WTC11 (cell line): ENCODE measurements around the gene ISG20L2. TPM values are rescaled to one million over a fixed set of nuclear protein-coding genes. Genes with fewer than 3 reads are reported as not detected.

Experiments
- ATAC-seq: fragments of 200-7000 bp; cut with Tn5 transposase; 2 replicates; pipeline ENCODE4 v1.10.0; 2021; ENCODE audit warnings: mild to moderate bottlenecking, moderate library complexity
- CTCF ChIA-PET: fragments of 300-600 bp; sonication (Branson Sonifier 250); formaldehyde crosslinking; loops from one replicate; lab custom pipeline; 2021; ENCODE audit warnings: antibody characterized with exemption; lab: Charles Lee
- POLR2A ChIA-PET: fragments of 350-600 bp; sonication (Branson Sonifier 250); formaldehyde crosslinking; loops from one replicate; lab custom pipeline; 2021; ENCODE audit warnings: antibody characterized with exemption; lab: Charles Lee
- DNase-seq: peaks from one replicate; pipeline ENCODE4 v3.0.0; 2021; ENCODE audit warnings: low spot score
- H3K27ac Mint-ChIP-seq: 2 replicates; pipeline ENCODE4 v1.8.0; 2021; ENCODE audit warnings: mixed read lengths
- H3K27me3 Mint-ChIP-seq: 2 replicates; pipeline ENCODE4 v1.8.0; 2021; ENCODE audit warnings: low read depth, mild to moderate bottlenecking, moderate library complexity, mixed read lengths
- H3K36me3 Mint-ChIP-seq: 2 replicates; pipeline ENCODE4 v1.8.0; 2021; ENCODE audit warnings: mixed read lengths
- H3K4me1 Mint-ChIP-seq: 2 replicates; pipeline ENCODE4 v1.8.0; 2022; ENCODE audit warnings: mixed read lengths
- H3K4me3 Mint-ChIP-seq: 2 replicates; pipeline ENCODE4 v1.8.0; 2021; ENCODE audit warnings: mild to moderate bottlenecking, moderate library complexity, mixed read lengths
- H3K9me3 Mint-ChIP-seq: 2 replicates; pipeline ENCODE4 v1.8.0; 2021; ENCODE audit warnings: mixed read lengths
- CTCF ChIP-seq: fragments of 200-600 bp; IDR thresholded peaks from 2 replicates; pipeline ENCODE4 v1.8.0; 2022; ENCODE audit warnings: antibody characterized with exemption
- E2F4 ChIP-seq: sonication (generic); formaldehyde crosslinking; IDR thresholded peaks from 2 replicates; pipeline ENCODE4 v1.8.1; 2022; ENCODE audit warnings: low read depth, mild to moderate bottlenecking, moderate library complexity, missing genetic modification reagents, borderline replicate concordance
- ESRRA ChIP-seq: sonication (generic); formaldehyde crosslinking; IDR thresholded peaks from 2 replicates; pipeline ENCODE4 v1.8.1; 2022; ENCODE audit warnings: mild to moderate bottlenecking, missing genetic modification reagents, borderline replicate concordance
- FOXK1 ChIP-seq: sonication (generic); formaldehyde crosslinking; IDR thresholded peaks from 2 replicates; pipeline ENCODE4 v1.8.0; 2022; ENCODE audit warnings: mild to moderate bottlenecking, moderate library complexity, missing genetic modification reagents
- FOXP1 ChIP-seq: sonication (generic); formaldehyde crosslinking; IDR thresholded peaks from 2 replicates; pipeline ENCODE4 v1.8.0; 2022; ENCODE audit warnings: missing genetic modification reagents, mild to moderate bottlenecking, moderate library complexity, borderline replicate concordance
- KAT7 ChIP-seq: sonication (generic); formaldehyde crosslinking; IDR thresholded peaks from 2 replicates; pipeline ENCODE4 v1.8.1; 2023; ENCODE audit warnings: missing genetic modification reagents, mild to moderate bottlenecking, borderline replicate concordance
- MXD4 ChIP-seq: fragments of 250-450 bp; sonication (Bioruptor Pico); IDR thresholded peaks from 2 replicates; pipeline ENCODE4 v1.8.0; 2021; ENCODE audit warnings: mild to moderate bottlenecking, moderate library complexity, borderline replicate concordance
- NFYB ChIP-seq: sonication (generic); formaldehyde crosslinking; conservative IDR thresholded peaks from 2 replicates; pipeline ENCODE4 v1.8.0; 2022; ENCODE audit warnings: low read depth, missing genetic modification reagents
- NR2C2 ChIP-seq: sonication (generic); formaldehyde crosslinking; IDR thresholded peaks from 2 replicates; pipeline ENCODE4 v1.8.0; 2022; ENCODE audit warnings: mild to moderate bottlenecking, missing genetic modification reagents
- PRDM15 ChIP-seq: sonication (generic); formaldehyde crosslinking; IDR thresholded peaks from 2 replicates; pipeline ENCODE4 v1.8.0; 2022; ENCODE audit warnings: missing genetic modification reagents
- PRRX2 ChIP-seq: fragments of 250-450 bp; sonication (Bioruptor Pico); IDR thresholded peaks from 2 replicates; pipeline ENCODE4 v1.8.0; 2021; ENCODE audit warnings: mild to moderate bottlenecking
- RORB ChIP-seq: fragments of 250-450 bp; sonication (Bioruptor Pico); IDR thresholded peaks from 2 replicates; pipeline ENCODE4 v1.9.0; 2021; ENCODE audit warnings: mild to moderate bottlenecking
- SMAD3 ChIP-seq: sonication (generic); formaldehyde crosslinking; IDR thresholded peaks from 2 replicates; pipeline ENCODE4 v1.8.0; 2022; ENCODE audit warnings: missing genetic modification reagents, mild to moderate bottlenecking, borderline replicate concordance
- SMAD4 ChIP-seq: sonication (generic); formaldehyde crosslinking; IDR thresholded peaks from 2 replicates; pipeline ENCODE4 v1.8.0; 2022; ENCODE audit warnings: mild to moderate bottlenecking, missing genetic modification reagents
- TCF7 ChIP-seq: sonication (generic); formaldehyde crosslinking; IDR thresholded peaks from 2 replicates; pipeline ENCODE4 v1.8.0; 2022; ENCODE audit warnings: mild to moderate bottlenecking, low read depth, missing genetic modification reagents, moderate library complexity
- USF1 ChIP-seq: sonication (generic); formaldehyde crosslinking; IDR thresholded peaks from 2 replicates; pipeline ENCODE4 v1.8.0; 2022; ENCODE audit warnings: mild to moderate bottlenecking, missing genetic modification reagents
- ZNF138 ChIP-seq: sonication (generic); formaldehyde crosslinking; conservative IDR thresholded peaks from 2 replicates; pipeline ENCODE4 v1.8.1; 2022; ENCODE audit warnings: mild to moderate bottlenecking, moderate library complexity, missing genetic modification reagents
- ZNF281 ChIP-seq: sonication (generic); formaldehyde crosslinking; IDR thresholded peaks from 2 replicates; pipeline ENCODE4 v1.8.0; 2023; ENCODE audit warnings: mild to moderate bottlenecking, missing genetic modification reagents
- ZNF416 ChIP-seq: fragments of 250-450 bp; sonication (Bioruptor Pico); IDR thresholded peaks from 2 replicates; pipeline ENCODE4 v1.9.0; 2021; ENCODE audit warnings: mild to moderate bottlenecking, inconsistent platforms
- ZNF423 ChIP-seq: fragments of 250-450 bp; sonication (Bioruptor Pico); IDR thresholded peaks from 2 replicates; pipeline ENCODE4 v2.1.2; 2022; ENCODE audit warnings: mild to moderate bottlenecking, moderate library complexity
- total RNA-seq: library from RNA; stranded (reverse); gene quantifications from 3 replicates; pipeline ENCODE4 v1.2.3, GENCODE V29; 2021
- TF ChIP-seq, protein P1 (sequence below): sonication (generic); formaldehyde crosslinking; conservative IDR thresholded peaks from 2 replicates; pipeline ENCODE4 v1.8.1; 2023; ENCODE audit warnings: mild to moderate bottlenecking, low read depth, missing genetic modification reagents, moderate library complexity

The ISG20L2 gene
- total RNA-seq, 1 experiment from 2014 or later, result 43.8 TPM

DNA sequence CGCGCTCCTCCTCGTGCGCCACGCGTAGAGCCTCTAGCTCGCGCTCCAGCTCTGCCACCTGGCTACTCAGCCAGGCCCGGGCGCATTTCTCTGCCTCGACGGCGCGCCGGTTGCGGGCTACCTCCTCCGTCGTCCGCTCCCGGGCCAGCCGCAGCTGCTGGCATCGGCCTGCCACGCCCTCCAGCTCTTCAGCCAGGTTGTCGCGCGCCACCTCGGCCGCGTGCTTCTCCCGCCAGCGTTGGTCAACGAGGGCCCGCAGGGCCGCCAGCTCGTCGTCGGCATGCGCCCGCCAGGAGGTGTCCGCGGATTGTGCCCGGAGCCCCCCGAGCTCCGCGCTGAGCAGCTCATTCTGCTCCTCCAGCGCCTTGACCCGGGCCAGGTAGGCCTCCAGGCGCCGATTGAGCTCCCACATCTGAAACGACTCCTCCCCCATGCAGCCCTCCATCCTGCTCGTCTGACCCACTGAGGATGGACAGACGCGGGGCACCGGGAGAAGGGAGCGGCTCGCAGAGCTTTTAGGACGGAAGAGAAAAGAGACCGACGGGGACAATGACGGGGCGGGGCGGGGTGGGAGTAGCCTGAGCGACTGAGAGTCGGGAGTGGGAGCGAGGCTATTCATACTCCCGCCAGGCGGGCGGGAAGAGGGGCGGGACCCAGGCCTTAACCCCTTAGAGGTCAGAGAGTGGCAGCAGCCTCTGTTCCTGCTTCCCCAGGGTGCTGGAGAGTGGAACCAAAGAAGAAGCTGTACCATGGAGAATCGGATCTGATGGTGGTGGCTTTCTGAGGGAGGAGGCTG, 51.5 kb downstream of the ISG20L2 start, which contains the start of gene NES:
Gene NES (minus strand): TSS at position 588 of the 796 bp plus-strand sequence. CDS start 143 bp downstream, at position 445.
- peak; percentile 87 for DNase-seq
- Mint-ChIP-seq H3K4me1 (peaks cover 61% of the 10 kb centered on the region), H3K9me3 (peaks cover 5% of the 10 kb centered on the region; the same call in 1 of the 2 replicates), H3K27ac (peak within 1 kb of the TSS; percentile 82), H3K27me3 (peaks cover 34% of the 10 kb centered on the region), H3K4me3 (peak within 1 kb of the TSS; percentile 76), H3K36me3 (peaks cover 15% of the 10 kb centered on the region)
- ChIA-PET POLR2A (interaction anchor here (0.6 to 6.5 kb wide), 14 partner anchors 9 to 175 kb away, joined by 3 to 150 read pairs (median 8); partner anchors contain the start of genes CRABP2, HAPLN2, HDGF and METTL25B), CTCF (interaction anchor here (0.6 to 13.4 kb wide), 32 partner anchors 8 to 466 kb away, joined by 3 to 437 read pairs (median 6); partner anchors contain the start of genes BCAN, CRABP2, HAPLN2 and HDGF)
- ATAC-seq, result peak; percentile 42
- TF ChIP-seq CTCF (no peak), PRRX2 (CRISPR knock-in tag) (0 out of 2 replicates have a peak, but pooled peaks have one; percentile 6), PRDM15 (CRISPR knock-in tag) (0 out of 2 replicates have a peak, but pooled peaks have one; percentile 14), E2F4 (CRISPR knock-in tag) (peak; percentile 81; the same call in 1 of the 2 replicates), SMAD3 (0 out of 2 replicates have a peak, but pooled peaks have one; percentile 12), FOXP1 (peak; percentile 98), ZNF138 (no peak), ESRRA (CRISPR knock-in tag) (peak; percentile 93), FOXK1 (CRISPR knock-in tag) (peak; percentile 55; the same call in 1 of the 2 replicates), NFYB (CRISPR knock-in tag) (peak; percentile 46), NR2C2 (peak; percentile 77; the same call in 1 of the 2 replicates), SMAD4 (CRISPR knock-in tag) (peak; percentile 75; the same call in 1 of the 2 replicates), MXD4 (CRISPR knock-in tag) (no peak), RORB (no peak), TCF7 (CRISPR knock-in tag) (peak; percentile 84), KAT7 (no peak; the same call in 1 of the 2 replicates), USF1 (peak; percentile 58; the same call in 1 of the 2 replicates), ZNF281 (CRISPR knock-in tag) (peak; percentile 89), ZNF423 (CRISPR knock-in tag) (0 out of 2 replicates have a peak, but pooled peaks have one; percentile 14), ZNF416 (CRISPR knock-in tag) (no peak)
- TF ChIP-seq, protein P1, sequence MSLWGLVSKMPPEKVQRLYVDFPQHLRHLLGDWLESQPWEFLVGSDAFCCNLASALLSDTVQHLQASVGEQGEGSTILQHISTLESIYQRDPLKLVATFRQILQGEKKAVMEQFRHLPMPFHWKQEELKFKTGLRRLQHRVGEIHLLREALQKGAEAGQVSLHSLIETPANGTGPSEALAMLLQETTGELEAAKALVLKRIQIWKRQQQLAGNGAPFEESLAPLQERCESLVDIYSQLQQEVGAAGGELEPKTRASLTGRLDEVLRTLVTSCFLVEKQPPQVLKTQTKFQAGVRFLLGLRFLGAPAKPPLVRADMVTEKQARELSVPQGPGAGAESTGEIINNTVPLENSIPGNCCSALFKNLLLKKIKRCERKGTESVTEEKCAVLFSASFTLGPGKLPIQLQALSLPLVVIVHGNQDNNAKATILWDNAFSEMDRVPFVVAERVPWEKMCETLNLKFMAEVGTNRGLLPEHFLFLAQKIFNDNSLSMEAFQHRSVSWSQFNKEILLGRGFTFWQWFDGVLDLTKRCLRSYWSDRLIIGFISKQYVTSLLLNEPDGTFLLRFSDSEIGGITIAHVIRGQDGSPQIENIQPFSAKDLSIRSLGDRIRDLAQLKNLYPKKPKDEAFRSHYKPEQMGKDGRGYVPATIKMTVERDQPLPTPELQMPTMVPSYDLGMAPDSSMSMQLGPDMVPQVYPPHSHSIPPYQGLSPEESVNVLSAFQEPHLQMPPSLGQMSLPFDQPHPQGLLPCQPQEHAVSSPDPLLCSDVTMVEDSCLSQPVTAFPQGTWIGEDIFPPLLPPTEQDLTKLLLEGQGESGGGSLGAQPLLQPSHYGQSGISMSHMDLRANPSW (CRISPR knock-in tag), result no peak
